ENCODE measurements around the gene TSPAN15.

The TSPAN15 gene

GRCh38 chr10:69406816-69407580, 44.3 kb upstream of the TSPAN15 start:
- H3K4me1 ChIP-seq (ENCODE audit: insufficient read depth, insufficient read length): peaks cover 7% of the 10 kb centered on the region
- peaks cover 15% of the 10 kb centered on the region for H3K36me3 ChIP-seq (ENCODE audit: insufficient read depth, insufficient read length, low read length)
- no peaks in the 10 kb centered on the region for H3K27me3 ChIP-seq (ENCODE audit: insufficient read depth, insufficient read length)
- H3K9me3 ChIP-seq (ENCODE audit: insufficient read depth, low read length): no peaks in the 10 kb centered on the region
- H3K4me3 ChIP-seq (ENCODE audit: insufficient read length, low read depth): no peak overlapping the region
- TF ChIP-seq ZNF274 (IDR thresholded peaks at IDR 0.05; ENCODE audit: low read depth, low read length): no peak
- no peak for TF ChIP-seq SUZ12 (IDR thresholded peaks at IDR 0.05; ENCODE audit: extremely low read depth, insufficient read depth, insufficient read length)
- no peak for TF ChIP-seq YY1 (IDR thresholded peaks at IDR 0.05; ENCODE audit: insufficient read depth, insufficient read length)
- no peak for DNase-seq (ENCODE audit: low read depth, low spot score)
- H3K9ac ChIP-seq (ENCODE audit: insufficient read length, low read depth): no peak overlapping the region

- Histone ChIP-seq H3K9me3 (ENCODE audit: insufficient read depth, low read length) (no peaks in the 10 kb centered on the region), H3K9ac (ENCODE audit: insufficient read length, low read depth) (no peak overlapping the region), H3K36me3 (ENCODE audit: insufficient read depth, insufficient read length, low read length) (peaks cover 12% of the 10 kb centered on the region), H3K4me3 (ENCODE audit: insufficient read length, low read depth) (no peak overlapping the region), H3K4me1 (ENCODE audit: insufficient read depth, insufficient read length) (peaks cover 7% of the 10 kb centered on the region), H3K27me3 (ENCODE audit: insufficient read depth, insufficient read length) (no peaks in the 10 kb centered on the region)
- DNase-seq (ENCODE audit: low read depth, low spot score): no peak
- TF ChIP-seq ZNF274 (IDR thresholded peaks at IDR 0.05; ENCODE audit: low read depth, low read length) (no peak), SUZ12 (IDR thresholded peaks at IDR 0.05; ENCODE audit: extremely low read depth, insufficient read depth, insufficient read length) (no peak), YY1 (IDR thresholded peaks at IDR 0.05; ENCODE audit: insufficient read depth, insufficient read length) (no peak)
Measured at GRCh38 chr10:69407621-69408301, 43.5 kb upstream of the TSPAN15 start.

GRCh38 chr10:69408318-69409175, 42.7 kb upstream of the TSPAN15 start:
- peaks cover 9% of the 10 kb centered on the region for H3K36me3 ChIP-seq (ENCODE audit: insufficient read depth, insufficient read length, low read length)
- TF ChIP-seq YY1 (IDR thresholded peaks at IDR 0.05; ENCODE audit: insufficient read depth, insufficient read length) (no peak), ZNF274 (IDR thresholded peaks at IDR 0.05; ENCODE audit: low read depth, low read length) (no peak), SUZ12 (IDR thresholded peaks at IDR 0.05; ENCODE audit: extremely low read depth, insufficient read depth, insufficient read length) (no peak)
- no peaks in the 10 kb centered on the region for H3K27me3 ChIP-seq (ENCODE audit: insufficient read depth, insufficient read length)
- peak; percentile 82 for DNase-seq (ENCODE audit: low read depth, low spot score)
- H3K9me3 ChIP-seq (ENCODE audit: insufficient read depth, low read length): no peaks in the 10 kb centered on the region
- H3K4me3 ChIP-seq (ENCODE audit: insufficient read length, low read depth): no peak overlapping the region
- H3K4me1 ChIP-seq (ENCODE audit: insufficient read depth, insufficient read length): peaks cover 7% of the 10 kb centered on the region
- H3K9ac ChIP-seq (ENCODE audit: insufficient read length, low read depth): no peak overlapping the region

GRCh38 chr10:69409176-69409495, 42.1 kb upstream of the TSPAN15 start:
- no peaks in the 10 kb centered on the region for H3K27me3 ChIP-seq (ENCODE audit: insufficient read depth, insufficient read length)
- DNase-seq (ENCODE audit: low read depth, low spot score): no peak
- no peak for TF ChIP-seq YY1 (IDR thresholded peaks at IDR 0.05; ENCODE audit: insufficient read depth, insufficient read length)
- no peak for TF ChIP-seq ZNF274 (IDR thresholded peaks at IDR 0.05; ENCODE audit: low read depth, low read length)
- no peak for TF ChIP-seq SUZ12 (IDR thresholded peaks at IDR 0.05; ENCODE audit: extremely low read depth, insufficient read depth, insufficient read length)
- H3K4me1 ChIP-seq (ENCODE audit: insufficient read depth, insufficient read length): peaks cover 7% of the 10 kb centered on the region
- no peaks in the 10 kb centered on the region for H3K9me3 ChIP-seq (ENCODE audit: insufficient read depth, low read length)
- H3K4me3 ChIP-seq (ENCODE audit: insufficient read length, low read depth): no peak overlapping the region
- H3K36me3 ChIP-seq (ENCODE audit: insufficient read depth, insufficient read length, low read length): peaks cover 5% of the 10 kb centered on the region
- no peak overlapping the region for H3K9ac ChIP-seq (ENCODE audit: insufficient read length, low read depth)

- H3K4me3 ChIP-seq (ENCODE audit: insufficient read length, low read depth): no peak overlapping the region
- H3K9ac ChIP-seq (ENCODE audit: insufficient read length, low read depth): no peak overlapping the region
- no peak for DNase-seq (ENCODE audit: low read depth, low spot score)
- H3K27me3 ChIP-seq (ENCODE audit: insufficient read depth, insufficient read length): no peaks in the 10 kb centered on the region
- H3K4me1 ChIP-seq (ENCODE audit: insufficient read depth, insufficient read length): peaks cover 10% of the 10 kb centered on the region
- H3K9me3 ChIP-seq (ENCODE audit: insufficient read depth, low read length): no peaks in the 10 kb centered on the region
- TF ChIP-seq YY1 (IDR thresholded peaks at IDR 0.05; ENCODE audit: insufficient read depth, insufficient read length) (no peak), SUZ12 (IDR thresholded peaks at IDR 0.05; ENCODE audit: extremely low read depth, insufficient read depth, insufficient read length) (no peak), ZNF274 (IDR thresholded peaks at IDR 0.05; ENCODE audit: low read depth, low read length) (no peak)
- H3K36me3 ChIP-seq (ENCODE audit: insufficient read depth, insufficient read length, low read length): peaks cover 4% of the 10 kb centered on the region
Measured at GRCh38 chr10:69409968-69410367, 41.3 kb upstream of the TSPAN15 start.

GRCh38 chr10:69410487-69410886, 40.8 kb upstream of the TSPAN15 start:
- Histone ChIP-seq H3K36me3 (ENCODE audit: insufficient read depth, insufficient read length, low read length) (peaks cover under 1% of the 10 kb centered on the region), H3K4me3 (ENCODE audit: insufficient read length, low read depth) (no peak overlapping the region), H3K9me3 (ENCODE audit: insufficient read depth, low read length) (no peaks in the 10 kb centered on the region), H3K4me1 (ENCODE audit: insufficient read depth, insufficient read length) (peaks cover 11% of the 10 kb centered on the region), H3K27me3 (ENCODE audit: insufficient read depth, insufficient read length) (no peaks in the 10 kb centered on the region), H3K9ac (ENCODE audit: insufficient read length, low read depth) (no peak overlapping the region)
- TF ChIP-seq YY1 (IDR thresholded peaks at IDR 0.05; ENCODE audit: insufficient read depth, insufficient read length) (no peak), ZNF274 (IDR thresholded peaks at IDR 0.05; ENCODE audit: low read depth, low read length) (no peak), SUZ12 (IDR thresholded peaks at IDR 0.05; ENCODE audit: extremely low read depth, insufficient read depth, insufficient read length) (no peak)
- no peak for DNase-seq (ENCODE audit: low read depth, low spot score)
